ENCODE measurements around the gene TAAR2.
"Not testable (repeated sequence)": the region's sequence is repeated elsewhere in the genome, so short reads cannot be mapped to it uniquely, and the experiment has no call there.

TAAR2 gene

GRCh38 chr6:132612449-132613108 lies 11.5 kb downstream of the TAAR2 start:
- DNase-seq, result no peak

DNA sequence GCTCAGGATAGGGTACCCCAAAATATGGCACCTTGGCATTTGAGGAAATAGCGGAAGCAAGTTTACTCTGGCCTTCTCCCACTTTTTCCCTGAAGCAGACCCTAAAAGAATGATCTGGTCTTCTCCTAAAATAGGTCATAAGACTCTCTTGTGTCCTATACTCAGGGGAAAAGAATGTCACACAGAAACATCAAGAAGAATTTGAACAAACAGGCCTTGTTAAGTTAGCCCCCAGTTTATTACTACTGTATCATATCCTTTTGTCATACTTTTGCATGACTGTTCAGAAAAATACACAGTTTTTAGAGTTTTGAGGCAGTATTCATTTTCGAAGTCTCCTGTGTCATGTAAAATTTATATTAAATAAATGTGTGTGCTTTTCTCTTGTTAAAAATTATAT lies 12.5 kb downstream of the TAAR2 start:
- no peak for DNase-seq

GRCh38 chr6:132607544-132608233 lies 16.4 kb downstream of the TAAR2 start:
- no peak for DNase-seq

- DNase-seq, result no peak
Observed at GRCh38 chr6:132604635-132605152, 19.4 kb downstream of the TAAR2 start.

DNA sequence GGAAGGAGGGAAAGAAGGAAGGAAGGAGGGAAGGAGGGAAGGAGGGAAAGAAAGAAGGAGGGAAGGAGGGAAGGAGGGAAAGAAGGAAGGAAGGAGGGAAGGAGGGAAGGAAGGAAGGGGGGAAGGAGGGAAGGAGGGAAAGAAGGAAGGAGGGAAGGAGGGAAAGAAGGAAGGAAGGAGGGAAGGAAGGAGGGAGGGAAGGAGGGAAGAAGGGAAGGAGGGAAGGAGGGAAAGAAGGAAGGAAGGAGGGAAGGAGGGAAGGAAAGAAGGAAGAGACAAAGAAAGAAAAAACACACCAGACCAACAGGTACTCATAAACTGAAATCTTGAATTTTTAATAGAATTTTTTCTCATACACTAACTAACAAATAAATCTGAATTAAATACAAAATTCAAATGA lies 23.2 kb downstream of the TAAR2 start:
- DNase-seq, result not testable (repeated sequence)

- no peak for DNase-seq
Observed at GRCh38 chr6:132598473-132598872, 25.6 kb downstream of the TAAR2 start.

- DNase-seq, result no peak
Observed at GRCh38 chr6:132596201-132596600, 27.9 kb downstream of the TAAR2 start.

DNA sequence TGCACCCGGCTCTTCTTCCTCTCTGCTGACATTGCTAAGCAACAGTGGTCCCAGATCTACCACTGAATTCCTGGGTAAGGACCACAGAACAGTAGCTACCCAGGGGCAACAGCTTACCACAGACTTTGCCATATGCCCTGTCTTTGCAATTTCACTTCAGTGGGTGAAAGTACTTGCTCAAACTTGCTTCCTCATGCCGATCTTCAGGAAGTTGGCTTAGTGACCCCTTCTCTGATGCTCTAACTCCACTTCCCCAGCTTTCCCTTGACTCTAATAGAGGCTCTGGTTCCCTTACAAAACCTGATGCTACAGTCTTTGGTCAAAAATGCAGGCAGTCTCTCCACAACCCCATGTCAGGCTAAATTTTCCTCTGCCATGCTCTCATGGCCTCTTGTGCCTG lies 31.2 kb downstream of the TAAR2 start:
- DNase-seq, result no peak

DNA sequence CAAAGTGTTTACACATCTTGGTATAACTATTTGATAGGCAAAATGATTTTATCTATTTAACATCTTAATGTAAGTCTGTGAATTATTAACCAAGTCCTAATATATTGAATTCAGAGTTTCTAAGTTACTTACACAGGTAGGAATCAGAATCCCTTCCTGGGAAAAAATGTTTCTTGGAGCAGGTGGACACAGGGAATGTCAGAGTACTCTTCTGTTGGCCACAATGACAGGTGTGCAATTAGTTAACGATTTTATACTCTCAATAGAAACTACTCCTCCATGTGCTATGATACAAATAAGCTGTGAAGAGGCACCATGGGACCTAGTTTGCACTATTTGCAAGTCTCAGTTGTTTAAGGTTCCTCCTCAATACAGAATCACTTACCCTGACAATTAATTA lies 33.7 kb downstream of the TAAR2 start:
- DNase-seq, result no peak

DNA sequence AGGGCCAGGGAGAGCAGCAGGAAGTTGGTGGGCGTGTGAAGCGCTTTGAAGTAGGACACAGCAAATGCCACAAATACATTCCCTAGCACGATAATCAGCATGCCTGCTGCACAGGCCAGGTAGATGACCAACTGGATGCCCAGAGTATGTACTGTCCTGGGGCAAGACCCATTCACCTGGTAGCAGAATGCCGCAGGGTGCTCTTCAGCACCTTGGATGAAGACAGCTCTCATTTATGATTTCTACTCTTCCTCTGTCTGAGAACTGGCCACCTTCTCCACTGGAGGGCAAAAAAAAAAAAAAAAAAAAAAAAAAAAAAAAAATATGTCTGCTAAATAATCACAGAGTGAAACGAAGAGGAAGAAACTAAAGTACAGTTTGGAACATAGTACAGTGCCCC lies 34.6 kb downstream of the TAAR2 start, which contains the start of gene TAAR5:
Gene TAAR5 (minus strand): TSS at position 288 of the 400 bp plus-strand sequence. CDS start 55 bp downstream, at position 233.
- no peak for DNase-seq

DNA sequence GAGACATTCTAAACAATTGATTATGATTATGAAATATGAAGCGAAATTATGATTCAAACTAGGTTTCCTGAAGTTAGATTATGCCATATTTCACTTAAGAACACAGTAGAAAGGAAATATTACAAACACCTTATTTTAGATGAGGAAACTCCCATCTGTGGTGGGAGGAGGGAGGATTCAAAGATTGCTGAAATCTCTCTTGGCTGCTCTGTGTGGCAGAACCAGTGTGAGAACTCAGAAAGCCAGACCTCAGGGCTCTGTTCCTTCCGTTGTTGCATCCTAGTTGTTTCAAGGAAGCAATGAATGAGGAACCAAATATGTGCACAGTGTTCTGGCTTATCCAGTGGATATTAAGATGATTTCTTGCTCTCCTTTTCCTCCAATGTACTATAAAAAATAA lies 36.7 kb downstream of the TAAR2 start:
- no peak for DNase-seq

DNA sequence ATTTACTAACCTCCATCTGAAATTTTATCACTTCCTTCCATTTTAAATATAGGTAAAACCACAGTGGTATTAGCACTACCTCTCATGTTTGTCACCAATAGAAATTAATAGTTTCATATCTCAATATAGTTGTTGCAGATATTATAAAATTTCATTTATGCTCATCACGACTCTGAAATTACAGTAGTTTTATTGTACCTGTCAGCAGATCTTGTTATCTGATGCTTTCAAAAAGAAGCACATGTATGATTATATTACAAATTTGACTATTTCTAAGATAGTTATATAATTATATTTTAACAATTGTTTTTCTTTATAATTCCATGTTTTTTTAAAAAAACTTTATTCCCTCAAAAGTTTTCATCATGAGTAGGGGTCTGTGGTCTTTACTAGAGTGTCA lies 39.4 kb downstream of the TAAR2 start:
- no peak for DNase-seq

DNA sequence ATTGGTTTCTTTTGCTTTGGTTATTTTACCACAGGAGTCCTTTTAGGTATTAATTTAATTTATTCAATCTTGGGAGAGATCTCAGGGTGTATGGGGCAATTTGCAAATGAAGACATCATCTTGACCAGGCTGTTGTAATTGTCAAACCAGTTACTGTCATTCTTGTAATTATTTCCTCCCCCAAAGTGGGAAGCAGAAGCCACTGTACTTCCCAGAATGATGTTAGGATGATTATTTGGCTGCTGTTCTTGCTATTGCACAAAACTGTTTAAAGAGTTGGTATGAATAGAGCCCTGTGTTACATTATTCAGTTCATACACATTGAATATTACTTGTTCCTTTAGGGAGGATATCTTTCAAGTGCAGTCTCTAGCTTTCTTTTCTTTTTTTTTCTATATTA lies 52.3 kb downstream of the TAAR2 start:
- no peak for DNase-seq

DNA sequence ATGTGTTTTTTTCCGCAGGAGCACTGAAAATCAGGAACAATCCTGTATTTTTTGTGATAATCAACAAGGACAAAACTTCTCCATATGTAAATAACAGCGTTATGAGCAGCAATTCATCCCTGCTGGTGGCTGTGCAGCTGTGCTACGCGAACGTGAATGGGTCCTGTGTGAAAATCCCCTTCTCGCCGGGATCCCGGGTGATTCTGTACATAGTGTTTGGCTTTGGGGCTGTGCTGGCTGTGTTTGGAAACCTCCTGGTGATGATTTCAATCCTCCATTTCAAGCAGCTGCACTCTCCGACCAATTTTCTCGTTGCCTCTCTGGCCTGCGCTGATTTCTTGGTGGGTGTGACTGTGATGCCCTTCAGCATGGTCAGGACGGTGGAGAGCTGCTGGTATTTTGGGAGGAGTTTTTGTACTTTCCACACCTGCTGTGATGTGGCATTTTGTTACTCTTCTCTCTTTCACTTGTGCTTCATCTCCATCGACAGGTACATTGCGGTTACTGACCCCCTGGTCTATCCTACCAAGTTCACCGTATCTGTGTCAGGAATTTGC lies 53.8 kb downstream of the TAAR2 start, which contains the start of gene TAAR6:
Gene TAAR6 (plus strand): TSS at position 102 of the 557 bp plus-strand sequence. CDS start 0 bp downstream, at position 102.
- no peak for DNase-seq

GRCh38 chr6:132569170-132569569 lies 54.9 kb downstream of the TAAR2 start:
- no peak for DNase-seq

GRCh38 chr6:132568611-132569010 lies 55.5 kb downstream of the TAAR2 start:
- no peak for DNase-seq

DNA sequence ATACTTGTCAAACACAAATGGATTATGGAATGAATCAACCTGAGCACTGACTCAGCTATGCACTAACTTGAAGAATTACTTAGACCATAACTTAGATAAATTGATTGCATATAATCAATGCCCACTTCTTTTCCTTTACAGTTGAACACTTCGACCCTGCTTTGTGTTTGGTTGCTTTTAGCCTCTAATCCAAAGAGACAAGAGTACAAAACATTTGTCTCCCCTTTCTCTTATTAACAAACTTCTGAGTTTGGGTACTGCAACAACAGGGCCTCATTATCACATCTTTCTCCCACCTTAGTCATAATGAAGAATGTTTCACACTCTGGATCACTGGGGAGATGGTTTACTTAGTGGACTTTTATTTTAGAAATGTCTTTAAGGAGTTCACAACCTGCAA lies 56.5 kb downstream of the TAAR2 start:
- DNase-seq, result no peak
